Pons (tissue), 1 donor: ENCODE results near the gene TRIM52.
"Not testable (repeated sequence)": the region's sequence is repeated elsewhere in the genome, so short reads cannot be mapped to it uniquely, and the experiment has no call there.

Experiments used
- DNase-seq: peaks from one replicate; pipeline ENCODE4 v3.0.0-alpha.2; 2016; ENCODE audit warnings: low spot score

The TRIM52 gene

GRCh38 chr5:181260720-181261319, at the start of gene TRIM52:
TRIM52 (minus strand) TSS chr5:181261143; CDS start chr5:181260813, 330 bp downstream.
- DNase-seq, result peak; percentile 84

- not testable (repeated sequence) for DNase-seq
Measured at GRCh38 chr5:181287331-181287730, 26.4 kb upstream of the TRIM52 start.

- DNase-seq, result not testable (repeated sequence)
Measured at GRCh38 chr5:181285962-181286705, 25.2 kb upstream of the TRIM52 start.

GRCh38 chr5:181283841-181284755, 23.2 kb upstream of the TRIM52 start:
- DNase-seq, result not testable (repeated sequence)

GRCh38 chr5:181283347-181283746, 22.4 kb upstream of the TRIM52 start:
- no peak for DNase-seq

- DNase-seq, result no peak
Measured at GRCh38 chr5:181282874-181283273, 21.9 kb upstream of the TRIM52 start.

GRCh38 chr5:181282415-181282814, 21.5 kb upstream of the TRIM52 start:
- DNase-seq, result not testable (repeated sequence)

- no peak for DNase-seq
Measured at GRCh38 chr5:181281984-181282316, 21.0 kb upstream of the TRIM52 start.

GRCh38 chr5:181281077-181281983, 20.4 kb upstream of the TRIM52 start:
- DNase-seq, result no peak

GRCh38 chr5:181280251-181280762, 19.4 kb upstream of the TRIM52 start:
- no peak for DNase-seq

- not testable (repeated sequence) for DNase-seq
Measured at GRCh38 chr5:181273433-181273744, 12.4 kb upstream of the TRIM52 start.

GRCh38 chr5:181271081-181271480, 10.1 kb upstream of the TRIM52 start:
- DNase-seq, result no peak

- not testable (repeated sequence) for DNase-seq
Measured at GRCh38 chr5:181267907-181268306, 7.0 kb upstream of the TRIM52 start.

GRCh38 chr5:181267291-181267904, 6.5 kb upstream of the TRIM52 start:
- DNase-seq, result not testable (repeated sequence)

GRCh38 chr5:181265092-181265671, 4.2 kb upstream of the TRIM52 start:
- DNase-seq, result no peak

GRCh38 chr5:181263633-181264032, 2.7 kb upstream of the TRIM52 start:
- no peak for DNase-seq

GRCh38 chr5:181261320-181262049, 542 bp upstream of the TRIM52 start:
- DNase-seq, result peak; percentile 56

- DNase-seq, result no peak
Measured at GRCh38 chr5:181259974-181260719, 796 bp downstream of the TRIM52 start.

- no peak for DNase-seq
Measured at GRCh38 chr5:181259283-181259682, 1.7 kb downstream of the TRIM52 start.
